ENCODE measurements around the gene STK36.

The STK36 gene

DNA sequence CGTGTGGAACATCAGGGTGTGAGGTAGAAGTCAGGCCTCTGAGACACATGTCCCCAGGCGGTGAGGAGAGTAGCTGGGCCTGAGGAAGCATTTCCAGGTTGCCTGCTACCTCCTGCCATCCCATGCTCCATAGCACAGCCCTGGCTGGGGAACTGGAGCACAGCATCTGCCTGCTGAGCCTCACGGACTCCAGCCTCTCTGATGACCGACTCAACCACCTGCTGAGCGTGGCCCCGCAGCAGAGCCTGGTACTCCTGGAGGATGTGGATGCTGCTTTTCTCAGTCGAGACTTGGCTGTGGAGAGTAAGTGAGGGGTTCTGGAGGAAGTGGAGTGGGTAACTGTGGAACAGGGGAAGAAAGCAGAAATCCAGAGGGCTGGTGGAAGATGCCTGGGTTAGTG, 9.5 kb upstream of the STK36 start:
- no peak for DNase-seq

DNA sequence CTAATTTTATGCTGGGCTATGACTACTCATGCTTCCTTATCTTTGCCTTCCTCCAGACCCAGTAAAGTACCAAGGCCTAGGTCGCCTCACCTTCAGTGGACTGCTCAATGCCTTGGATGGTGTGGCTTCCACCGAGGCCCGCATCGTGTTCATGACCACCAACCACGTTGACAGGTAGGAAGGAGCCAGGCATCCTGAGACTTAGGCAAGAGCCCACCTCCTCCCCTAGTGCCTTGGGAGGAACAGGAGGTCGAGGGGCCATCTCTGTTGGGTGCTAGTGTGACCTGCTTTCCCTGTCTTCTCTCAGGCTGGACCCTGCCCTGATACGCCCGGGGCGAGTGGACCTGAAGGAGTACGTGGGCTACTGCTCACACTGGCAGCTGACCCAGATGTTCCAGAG, 9.1 kb upstream of the STK36 start:
- DNase-seq = no peak

DNA sequence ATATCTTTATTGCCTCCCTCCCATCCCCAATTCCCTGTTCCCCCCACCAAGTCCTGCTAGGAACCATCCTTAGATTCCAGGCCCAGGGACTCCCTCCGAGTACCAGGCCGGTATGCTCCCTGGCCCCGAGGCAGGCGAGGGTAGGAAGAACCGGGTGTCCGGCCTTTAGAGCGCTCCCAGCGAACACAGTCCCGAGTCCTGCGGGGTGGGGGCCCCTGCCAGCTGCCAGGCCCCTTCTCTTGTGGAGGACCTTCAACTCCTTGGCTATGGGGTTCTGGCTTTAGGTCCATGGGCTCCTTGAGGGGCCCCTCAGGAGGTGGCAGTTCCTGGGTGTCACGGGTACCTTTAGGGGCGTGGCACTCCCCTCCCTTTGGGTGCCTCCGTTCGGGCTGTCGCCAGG, 8.0 kb upstream of the STK36 start:
- no peak for DNase-seq

DNA sequence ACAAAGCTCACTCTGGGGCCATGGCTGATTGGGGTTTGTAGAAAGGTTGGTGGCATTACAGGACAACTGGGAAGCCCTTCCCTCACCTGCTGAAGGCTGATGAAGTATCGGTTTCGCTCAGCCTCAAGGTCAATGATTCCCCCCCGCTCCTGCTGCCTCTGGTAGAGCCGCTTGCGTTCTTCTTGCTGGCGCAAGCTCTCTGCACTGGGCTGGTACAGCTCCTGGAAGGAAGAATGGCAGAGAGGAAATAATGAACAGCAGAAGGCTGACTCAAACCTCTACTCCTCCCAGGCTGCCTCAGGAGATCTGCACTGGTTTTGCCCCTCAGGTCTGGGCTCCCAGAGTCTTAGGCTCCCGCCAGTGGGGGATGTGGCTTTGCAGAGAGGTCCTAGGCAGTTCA, 7.2 kb upstream of the STK36 start:
- DNase-seq = no peak

DNA sequence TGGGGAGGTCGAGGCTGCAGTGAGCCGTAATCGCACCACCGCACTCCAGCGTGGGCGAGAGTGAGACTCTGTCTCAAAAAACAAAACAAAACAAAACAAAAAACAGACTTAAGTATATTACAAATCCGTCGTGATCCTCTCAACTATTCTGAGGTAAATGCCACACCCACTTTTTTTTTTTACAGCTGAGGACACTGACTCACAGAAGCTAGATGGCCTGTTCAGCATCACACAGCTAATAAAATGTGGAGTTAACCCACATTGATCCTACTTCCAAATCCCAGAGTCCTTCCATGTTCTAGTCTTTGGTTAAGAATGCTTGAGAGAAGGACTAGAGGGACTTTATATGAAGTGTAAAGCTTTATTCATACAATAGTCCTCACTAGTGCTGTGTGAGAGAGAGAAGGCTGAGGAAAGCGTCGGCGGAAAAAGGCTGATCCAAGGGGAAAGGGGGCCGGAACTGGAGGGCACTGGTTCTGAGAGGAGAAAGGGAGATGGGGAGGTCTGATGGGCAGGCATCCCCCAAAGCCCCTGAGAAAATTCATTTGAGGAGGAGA, 711 bp upstream of the STK36 start:
- DNase-seq = no peak

DNA sequence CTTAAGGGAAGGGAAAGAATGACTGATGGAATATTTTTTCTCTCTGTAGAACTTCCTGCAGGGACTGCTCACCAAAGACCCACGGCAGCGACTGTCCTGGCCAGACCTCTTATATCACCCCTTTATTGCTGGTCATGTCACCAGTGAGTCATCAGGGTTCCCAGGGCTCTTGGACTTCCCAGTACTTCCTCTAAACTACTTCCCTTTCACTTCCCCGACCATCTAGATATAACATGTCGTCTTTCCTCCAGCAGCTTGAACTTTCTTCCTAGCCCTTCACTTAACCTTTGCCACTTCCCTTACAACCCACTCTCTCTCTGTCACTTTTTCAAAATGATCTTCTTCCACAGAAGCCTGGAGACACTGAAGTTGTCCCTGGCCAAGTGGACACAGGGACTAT, 7.2 kb downstream of the STK36 start:
- no peak for DNase-seq

DNA sequence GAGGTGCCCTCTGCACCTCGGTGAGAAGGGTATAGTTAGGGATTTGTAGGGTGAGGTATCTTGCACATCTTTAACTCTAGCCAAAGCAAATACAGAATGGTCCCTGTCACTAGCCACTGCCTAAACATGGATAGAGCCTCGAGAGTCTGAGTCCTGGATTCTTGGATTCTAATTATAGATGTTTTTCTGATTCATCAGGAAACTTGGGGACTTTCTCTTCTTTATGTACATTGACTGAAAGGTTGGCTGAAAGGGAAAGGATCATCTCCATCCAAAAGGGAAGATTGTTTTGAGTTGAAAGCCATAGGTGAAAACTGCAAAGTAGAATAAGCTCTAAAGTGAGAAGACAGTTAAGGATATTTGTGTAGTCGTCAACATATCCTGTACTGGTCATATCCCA, 8.2 kb downstream of the STK36 start:
- no peak for DNase-seq

DNA sequence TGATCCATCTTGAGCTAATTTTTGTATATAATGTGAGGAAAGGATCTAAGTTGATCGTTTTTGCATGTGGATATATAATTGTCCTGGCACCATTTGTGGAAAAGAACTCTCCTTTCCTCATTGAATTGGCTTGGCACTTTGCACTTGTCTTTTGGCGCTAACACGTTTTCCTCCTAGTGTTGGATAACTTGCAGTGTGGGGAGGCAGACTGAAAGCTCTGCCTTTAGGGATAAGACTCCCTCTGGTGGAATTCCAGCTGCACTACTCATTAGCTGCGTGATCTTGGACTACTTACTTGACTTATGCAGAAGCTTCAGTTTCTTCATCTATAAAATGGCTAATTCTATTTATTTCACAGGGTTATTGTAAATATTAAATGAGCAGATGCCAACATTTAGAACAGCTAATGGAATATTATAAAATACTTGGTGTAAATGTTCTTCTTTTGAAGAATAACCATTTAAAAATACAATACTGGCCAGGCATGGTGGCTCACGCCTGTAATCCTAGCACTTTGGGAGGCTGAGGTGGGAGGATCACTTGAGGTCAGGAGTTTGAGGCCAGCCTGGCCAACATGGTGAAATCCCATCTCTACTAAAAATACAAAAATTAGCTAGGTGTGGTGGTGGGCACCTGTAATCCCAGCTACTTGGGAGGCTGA, 15.6 kb downstream of the STK36 start:
- DNase-seq = peak; percentile 43

DNA sequence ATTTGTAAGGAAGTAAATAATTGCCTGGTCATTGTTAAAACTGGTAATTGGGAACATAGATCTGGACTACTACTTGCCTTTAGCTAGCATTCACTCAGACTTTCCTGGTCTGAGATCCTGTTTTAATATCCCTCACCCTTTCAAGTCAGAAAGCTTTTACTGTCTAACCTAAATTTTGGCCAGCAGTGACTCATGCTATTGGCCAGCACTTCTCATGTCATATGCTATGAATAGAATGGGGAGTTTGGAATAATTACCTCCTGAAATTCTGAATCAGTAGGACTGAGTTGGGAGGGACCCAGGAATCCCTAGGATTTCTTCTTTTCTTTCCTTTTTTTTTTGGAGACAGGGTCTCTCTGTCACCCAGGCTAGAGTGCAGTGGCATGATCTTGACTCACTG, 19.3 kb downstream of the STK36 start:
- no peak for DNase-seq

DNA sequence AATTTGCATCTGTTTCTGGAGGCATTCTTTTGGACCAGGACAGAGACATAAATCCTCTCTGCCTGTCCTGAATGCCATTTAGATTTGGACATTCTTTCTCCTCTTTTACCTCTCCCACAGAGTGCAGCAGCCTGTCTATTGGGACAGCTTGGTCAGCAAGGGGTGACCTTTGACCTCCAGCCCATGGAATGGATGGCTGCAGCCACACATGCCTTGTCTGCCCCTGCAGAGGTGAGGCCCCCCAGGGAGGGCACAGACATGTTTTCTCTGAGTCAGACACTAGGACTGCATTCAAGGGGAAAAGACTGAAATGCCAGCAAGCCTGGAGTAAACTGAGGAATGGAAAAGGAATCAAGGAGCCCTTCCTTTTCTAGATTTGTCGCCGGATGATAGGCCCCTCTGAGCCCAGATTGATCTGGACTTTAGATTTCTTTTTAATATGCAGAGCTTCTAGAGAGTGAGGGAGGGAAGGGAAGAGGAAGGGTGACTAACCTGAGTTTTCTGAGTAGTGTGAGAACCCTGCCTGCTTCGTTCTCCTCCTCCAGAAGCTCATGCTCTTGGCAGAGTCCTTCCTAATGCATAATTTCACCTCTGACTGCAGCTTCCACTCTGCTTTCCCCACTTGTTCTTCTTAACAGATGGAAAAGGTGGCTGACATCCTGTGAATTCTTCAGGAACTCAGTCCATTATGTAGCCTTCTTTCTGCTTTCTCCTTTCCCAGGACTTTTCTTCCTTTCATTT, 22.7 kb downstream of the STK36 start:
- DNase-seq = no peak

DNA sequence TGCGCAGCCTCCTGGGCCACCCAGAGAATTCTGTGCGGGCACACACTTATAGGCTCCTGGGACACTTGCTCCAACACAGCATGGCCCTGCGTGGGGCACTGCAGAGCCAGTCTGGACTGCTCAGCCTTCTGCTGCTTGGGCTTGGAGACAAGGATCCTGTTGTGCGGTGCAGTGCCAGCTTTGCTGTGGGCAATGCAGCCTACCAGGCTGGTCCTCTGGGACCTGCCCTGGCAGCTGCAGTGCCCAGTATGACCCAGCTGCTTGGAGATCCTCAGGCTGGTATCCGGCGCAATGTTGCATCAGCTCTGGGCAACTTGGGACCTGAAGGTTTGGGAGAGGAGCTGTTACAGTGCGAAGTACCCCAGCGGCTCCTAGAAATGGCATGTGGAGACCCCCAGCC, 27.0 kb downstream of the STK36 start:
- DNase-seq = no peak

DNA sequence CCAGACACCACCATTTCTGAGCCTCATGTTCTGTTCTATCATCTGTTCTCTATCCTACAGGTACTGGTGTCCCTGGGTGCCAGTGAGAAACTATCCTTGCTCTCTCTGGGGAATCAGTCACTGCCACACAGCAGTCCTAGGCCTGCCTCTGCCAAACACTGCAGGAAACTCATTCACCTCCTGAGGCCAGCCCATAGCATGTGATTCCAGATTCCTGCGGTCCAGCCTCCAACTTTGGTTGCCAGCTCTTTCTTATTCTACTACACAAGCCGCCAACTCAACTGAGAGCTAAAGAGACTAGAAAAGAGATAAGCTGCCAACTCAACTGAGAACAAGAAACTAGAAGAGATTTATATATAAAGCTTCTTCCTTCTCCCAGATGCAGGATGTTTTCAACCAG, 29.9 kb downstream of the STK36 start:
- no peak for DNase-seq

DNA sequence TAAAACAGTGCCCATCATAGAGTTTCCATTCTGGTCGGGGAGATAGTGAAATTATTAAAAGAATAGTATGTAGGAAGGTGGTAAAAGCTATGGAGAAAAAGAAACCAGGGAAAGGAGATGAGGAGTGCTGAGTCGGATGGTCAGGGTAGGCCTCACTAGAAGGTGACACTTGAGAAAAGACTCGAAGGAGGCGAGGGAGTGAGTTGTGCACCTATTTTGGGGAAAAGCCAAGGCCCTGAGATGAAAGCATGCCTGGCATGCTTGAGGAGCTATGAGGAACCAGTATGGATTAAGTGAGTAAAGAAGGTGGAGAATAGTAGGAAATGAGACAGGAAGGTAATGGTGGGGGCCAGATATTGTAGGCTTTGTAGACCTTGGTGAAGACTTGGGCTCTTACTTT, 31.5 kb downstream of the STK36 start:
- DNase-seq = no peak

DNA sequence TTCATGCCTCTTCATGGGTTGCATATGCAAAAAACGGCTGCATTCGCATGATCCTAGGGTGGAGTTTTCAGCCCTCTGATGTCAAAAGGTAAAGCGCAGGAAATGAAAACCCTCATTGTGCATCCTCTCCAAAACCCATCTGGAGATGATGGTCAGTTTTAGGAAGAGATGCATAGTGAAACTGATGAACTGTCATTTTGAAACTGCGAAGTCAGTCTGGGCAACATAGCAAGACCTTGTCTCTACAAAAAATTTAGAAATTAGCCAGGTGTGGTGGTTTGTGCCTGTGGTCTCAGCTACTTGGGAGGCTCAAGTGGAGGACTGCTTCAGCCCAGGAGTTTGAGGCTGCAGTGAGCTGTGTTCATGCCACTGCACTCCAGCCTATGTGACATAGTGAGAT, 36.2 kb downstream of the STK36 start:
- DNase-seq = no peak

DNA sequence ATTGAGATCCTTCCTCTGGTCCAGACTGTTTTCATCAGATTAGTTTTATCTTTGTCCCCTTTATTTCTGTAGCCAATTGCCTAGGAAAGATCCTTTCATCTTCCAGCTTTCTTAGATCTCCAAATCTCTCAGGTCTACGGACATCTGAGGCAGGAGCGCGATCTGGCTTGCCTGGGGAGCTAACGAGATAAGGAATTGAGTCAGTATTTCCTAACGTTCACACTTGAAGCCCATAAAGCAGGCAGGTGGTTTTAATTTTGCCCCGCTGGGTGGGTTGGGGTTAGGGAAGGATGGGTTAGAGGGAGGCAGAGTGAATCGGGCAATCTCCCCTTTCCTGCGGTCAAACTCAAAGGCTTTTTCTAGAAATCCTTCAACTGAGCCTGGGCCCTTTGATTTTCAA, 38.0 kb downstream of the STK36 start:
- no peak for DNase-seq

DNA sequence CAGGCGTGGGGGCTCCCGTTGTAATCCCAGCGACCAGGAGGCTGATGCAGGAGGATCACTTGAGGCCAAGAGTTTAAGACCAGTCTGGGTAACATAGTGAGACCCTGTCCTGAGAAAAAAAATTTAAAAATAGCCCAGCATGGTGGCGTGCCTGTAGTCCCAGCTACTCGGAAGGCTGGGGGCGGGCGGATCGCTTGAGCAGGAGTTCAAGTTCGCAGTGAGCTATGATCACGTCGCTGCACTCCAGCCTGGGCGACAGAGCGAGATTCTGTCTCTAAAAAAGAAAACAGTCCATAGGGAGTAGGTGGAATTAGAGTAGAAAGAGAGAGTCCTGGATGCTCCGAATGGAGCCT, 38.4 kb downstream of the STK36 start:
- no peak for DNase-seq

DNA sequence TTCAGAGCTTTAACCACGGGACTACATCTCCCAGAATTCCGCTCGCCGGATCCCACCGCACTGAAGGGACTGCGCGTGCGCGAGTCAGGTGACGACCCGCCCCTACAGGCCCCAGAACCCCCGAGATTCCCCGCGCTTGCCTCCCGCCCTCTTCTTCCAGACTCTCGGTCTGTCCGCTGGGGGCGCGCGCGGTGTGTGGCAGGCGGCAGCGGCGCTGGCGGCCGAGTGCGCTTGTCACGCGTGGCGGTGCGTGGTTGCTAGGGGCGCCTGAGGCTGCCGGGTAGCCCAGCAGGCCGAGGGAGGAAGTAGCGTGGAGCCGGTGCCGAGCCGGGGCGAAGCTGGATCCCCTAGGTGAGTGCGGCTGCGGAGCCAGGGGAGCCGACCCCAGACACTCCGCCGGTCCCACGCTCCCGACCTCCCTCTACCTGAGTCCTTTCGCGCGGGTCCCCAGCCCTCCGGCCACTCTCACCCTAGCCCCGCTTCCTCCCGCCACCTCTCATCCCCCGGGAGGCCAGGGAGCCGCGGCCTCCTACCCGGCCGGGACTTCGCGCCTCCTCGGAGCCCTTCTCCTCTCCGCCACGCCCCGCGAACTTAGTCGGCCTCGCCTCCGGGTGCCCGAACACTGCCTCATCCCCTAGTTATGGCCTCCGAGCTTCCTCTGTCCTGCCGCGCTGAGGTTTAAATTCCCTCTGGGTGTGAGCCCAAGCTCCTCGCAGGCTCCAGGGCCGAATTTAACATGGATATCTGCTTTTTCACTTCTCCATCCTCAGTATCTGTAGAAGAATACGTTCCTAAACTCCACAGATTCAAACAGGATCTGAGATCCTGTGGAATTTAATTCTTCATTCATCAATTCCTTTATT, 39.0 kb downstream of the STK36 start, which contains the start of gene TTLL4:
Gene TTLL4 (plus strand): TSS at position 149 of the 863 bp plus-strand sequence. CDS start 26,842 bp downstream, outside the sequence.
- peak; percentile 97 for DNase-seq

DNA sequence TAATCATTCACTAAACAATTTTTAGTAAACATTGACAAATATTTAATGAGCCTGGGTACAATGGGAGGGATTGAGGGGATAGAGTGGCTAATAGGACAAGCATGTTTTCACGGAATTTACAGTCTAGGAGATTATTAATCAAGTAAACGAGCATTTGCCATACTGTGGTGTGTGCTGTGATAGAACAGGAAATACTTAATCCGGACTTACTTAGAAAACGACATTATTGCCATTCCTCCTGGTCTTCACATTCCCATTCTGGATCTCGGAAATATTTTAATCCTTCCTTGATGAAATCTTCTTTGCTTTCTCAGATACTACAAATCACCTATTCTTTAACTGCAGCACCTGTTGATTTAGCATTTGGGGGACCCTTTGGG, 39.7 kb downstream of the STK36 start:
- DNase-seq = no peak

DNA sequence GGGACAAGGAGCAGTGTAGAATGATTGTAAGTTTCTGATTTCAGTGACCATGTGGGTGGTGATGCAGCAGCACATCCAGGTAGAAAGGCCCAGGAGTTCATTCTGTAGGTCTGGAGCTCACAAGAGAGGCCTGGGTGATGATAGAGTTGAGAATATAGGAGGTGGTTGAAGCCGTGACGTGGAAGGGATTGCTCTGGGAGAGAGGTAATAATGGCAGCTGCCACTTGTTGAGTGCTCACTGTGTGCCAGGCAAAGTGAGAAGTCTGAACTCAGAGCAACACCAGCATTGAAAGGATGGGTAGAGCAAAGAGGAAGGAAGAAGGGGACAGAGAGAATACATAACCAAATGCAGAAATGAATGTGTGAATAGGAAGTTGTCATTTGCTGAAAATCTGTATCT, 42.0 kb downstream of the STK36 start:
- DNase-seq = no peak

DNA sequence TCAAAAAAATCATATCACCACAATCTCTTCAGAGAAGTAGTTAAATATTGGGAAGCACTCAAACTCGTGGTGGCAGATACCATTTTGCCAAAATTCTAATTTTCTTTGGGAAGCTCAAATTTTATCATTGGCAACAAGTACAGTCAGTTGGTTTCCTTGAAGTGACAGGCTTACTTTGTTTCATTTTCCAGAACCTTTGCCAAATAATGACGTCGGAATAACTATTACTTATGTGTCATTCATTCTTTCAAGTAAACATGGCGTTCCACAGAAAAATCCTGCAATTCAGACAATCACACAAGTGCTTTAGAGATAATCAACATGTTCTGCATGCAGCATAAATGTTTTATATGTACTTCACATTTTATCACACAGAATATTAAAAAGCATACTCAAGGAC, 44.2 kb downstream of the STK36 start:
- DNase-seq = no peak

DNA sequence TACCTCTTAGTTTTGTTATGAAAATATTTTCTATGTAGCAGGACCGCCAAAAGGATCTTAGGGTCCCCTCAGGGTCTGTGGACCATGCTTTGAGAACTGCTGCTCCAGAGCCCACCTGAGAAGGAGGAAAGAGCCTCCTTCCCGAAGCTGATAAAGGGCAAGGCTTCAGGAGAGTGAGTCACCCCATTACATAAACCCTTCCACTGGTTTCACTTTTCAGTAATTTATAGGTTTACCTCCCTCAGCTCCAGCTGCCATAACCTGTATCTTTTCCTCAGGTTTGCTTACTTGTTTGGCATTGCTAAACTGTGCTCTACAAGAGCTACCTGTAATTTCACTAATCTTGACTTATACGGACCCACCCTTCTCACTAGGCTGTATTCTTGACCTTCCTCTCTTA, 45.4 kb downstream of the STK36 start:
- DNase-seq = no peak

DNA sequence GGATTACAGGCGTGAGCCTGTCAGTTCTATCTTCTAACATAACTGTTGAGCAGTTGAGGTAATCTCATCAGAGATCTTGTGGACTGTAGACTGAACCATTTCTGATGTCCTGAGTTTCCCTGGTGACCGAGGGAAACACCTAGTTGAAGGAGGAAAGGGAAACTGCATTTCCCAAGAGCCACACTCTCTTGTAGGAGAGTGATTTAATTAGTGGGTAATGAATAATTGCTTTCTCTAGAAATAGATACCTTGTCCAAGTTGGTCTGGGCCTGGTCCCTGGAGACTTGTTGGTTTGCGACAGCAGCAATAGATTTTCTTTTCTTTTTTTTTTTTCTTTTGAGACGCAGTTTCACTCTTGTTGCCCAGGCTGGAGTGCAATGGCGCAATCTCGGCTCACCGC, 46.2 kb downstream of the STK36 start:
- DNase-seq = no peak

DNA sequence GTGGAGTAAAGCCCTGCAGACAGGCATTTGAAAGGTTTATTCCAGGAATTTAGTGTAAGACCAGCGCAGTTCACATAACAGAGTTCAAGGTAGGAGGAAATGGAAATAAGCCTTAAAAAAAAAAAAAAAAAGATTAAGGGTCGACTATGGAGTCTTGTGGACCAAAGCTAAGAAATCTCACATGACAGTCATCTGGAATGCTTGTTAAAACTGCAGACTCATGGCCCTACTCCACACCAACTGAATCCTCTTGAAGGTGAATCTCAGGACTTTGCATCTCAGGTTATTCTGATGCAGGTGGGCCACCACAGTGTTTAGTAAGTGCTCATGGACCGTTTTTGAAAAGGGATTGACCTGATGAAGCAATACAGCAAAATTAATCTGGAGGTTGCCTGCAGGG, 47.6 kb downstream of the STK36 start:
- DNase-seq = no peak
